ENCODE data around the gene MYB. TPM values are rescaled to one million over a fixed set of nuclear protein-coding genes. Genes with fewer than 3 reads are reported as not detected.

The MYB gene
- total and polyA plus RNA-seq, 2 donors (not counting 3 experiments of a cell fraction or from before 2014, with no cell fraction given), result 0.14 to 0.53 TPM

DNA sequence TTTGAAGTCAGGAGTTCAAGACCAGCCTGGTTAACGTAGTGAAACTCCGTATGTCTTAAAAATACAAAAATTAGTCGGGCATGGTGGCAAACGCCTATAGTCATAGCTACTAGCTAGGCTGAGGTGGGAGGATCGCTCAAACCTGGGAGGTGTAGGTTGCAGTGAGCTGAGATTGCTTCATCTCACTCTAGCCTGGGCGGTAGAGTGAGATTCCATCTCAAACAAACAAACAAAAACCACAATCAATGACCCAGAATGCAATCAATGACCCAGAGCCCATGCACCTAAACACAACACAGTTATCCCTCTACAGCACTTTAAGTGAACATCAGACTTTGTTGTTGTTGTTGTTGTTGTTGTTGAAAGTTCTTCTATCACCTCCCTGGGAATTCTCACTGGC lies 77.9 kb downstream of the MYB start:
- no peaks in the 10 kb centered on the region for H3K9me1 ChIP-seq (replicated peaks; ENCODE audit: control insufficient read depth, extremely low read depth, insufficient read depth, low read length)
- H3K9ac ChIP-seq (replicated peaks; ENCODE audit: extremely low read depth, insufficient read depth, low read length), result no peak overlapping the region
- H4K20me1 ChIP-seq (replicated peaks; ENCODE audit: control insufficient read depth, extremely low read depth, insufficient read depth, low read length), result no peaks in the 10 kb centered on the region
- no peaks in the 10 kb centered on the region for H3K9me3 ChIP-seq (replicated peaks; ENCODE audit: control insufficient read depth, insufficient read depth, low read length)
- POLR2A ChIA-PET, result no interaction called here
- dilution Hi-C loops (cut with MboI; ENCODE audit: extremely low pct_ligation_motif_present, low sequenced_read_pairs), result no loop called here
- BruUV-seq (replicated peaks), result no TSS peak
- H3K27me3 ChIP-seq (ENCODE audit: control insufficient read depth in 2 of 2, insufficient read depth in 2 of 2, low read length in 2 of 2), result peaks cover 5 to 12% of the 10 kb centered on the region in 2 experiments
- DNase-seq (ENCODE audit: low read depth, low spot score) (no peak), FAIRE-seq (no peak)
- H3K79me2 ChIP-seq (ENCODE audit: control insufficient read depth, insufficient read depth, low read length), result no peaks in the 10 kb centered on the region
- TF ChIP-seq JUN (IDR thresholded peaks at IDR 0.05; ENCODE audit: borderline replicate concordance, insufficient read depth, insufficient read length, low read depth) (no peak), POLR2AphosphoS5 (IDR thresholded peaks at IDR 0.05; ENCODE audit: insufficient read depth, low read depth, low read length) (no peak), EZH2 (IDR thresholded peaks at IDR 0.05; ENCODE audit: borderline replicate concordance, low read depth, low read length, severe bottlenecking) (no peak), MAX (IDR thresholded peaks at IDR 0.05; ENCODE audit: insufficient read depth, insufficient read length) (no peak), GATA2 (IDR thresholded peaks at IDR 0.05; ENCODE audit: insufficient read depth, insufficient read length, low read depth, low read length) (no peak), FOS (IDR thresholded peaks at IDR 0.05; ENCODE audit: borderline replicate concordance, insufficient read depth, low read length) (no peak), POLR2A (IDR thresholded peaks at IDR 0.05; ENCODE audit: low read depth, low read length) (no peak), MYC (IDR thresholded peaks at IDR 0.05; ENCODE audit: low read depth, low read length) (no peak)
- TF ChIP-seq, protein P1, sequence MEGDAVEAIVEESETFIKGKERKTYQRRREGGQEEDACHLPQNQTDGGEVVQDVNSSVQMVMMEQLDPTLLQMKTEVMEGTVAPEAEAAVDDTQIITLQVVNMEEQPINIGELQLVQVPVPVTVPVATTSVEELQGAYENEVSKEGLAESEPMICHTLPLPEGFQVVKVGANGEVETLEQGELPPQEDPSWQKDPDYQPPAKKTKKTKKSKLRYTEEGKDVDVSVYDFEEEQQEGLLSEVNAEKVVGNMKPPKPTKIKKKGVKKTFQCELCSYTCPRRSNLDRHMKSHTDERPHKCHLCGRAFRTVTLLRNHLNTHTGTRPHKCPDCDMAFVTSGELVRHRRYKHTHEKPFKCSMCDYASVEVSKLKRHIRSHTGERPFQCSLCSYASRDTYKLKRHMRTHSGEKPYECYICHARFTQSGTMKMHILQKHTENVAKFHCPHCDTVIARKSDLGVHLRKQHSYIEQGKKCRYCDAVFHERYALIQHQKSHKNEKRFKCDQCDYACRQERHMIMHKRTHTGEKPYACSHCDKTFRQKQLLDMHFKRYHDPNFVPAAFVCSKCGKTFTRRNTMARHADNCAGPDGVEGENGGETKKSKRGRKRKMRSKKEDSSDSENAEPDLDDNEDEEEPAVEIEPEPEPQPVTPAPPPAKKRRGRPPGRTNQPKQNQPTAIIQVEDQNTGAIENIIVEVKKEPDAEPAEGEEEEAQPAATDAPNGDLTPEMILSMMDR (IDR thresholded peaks at IDR 0.05; ENCODE audit: extremely low read depth in 1 of 2, insufficient read depth in 1 of 2, low read depth in 1 of 2, low read length in 2 of 2), result no peak
- CTCF ChIA-PET, result interaction anchor here (1.1 kb wide), 1 partner anchor 9 kb away, joined by 7 read pairs; no protein-coding TSS in a partner anchor
- no peak overlapping the region for H2AFZ ChIP-seq (ENCODE audit: low read depth, low read length)
- H3K4me2 ChIP-seq (ENCODE audit: insufficient read depth, low read length), result no peak overlapping the region
- no peak overlapping the region for H3K4me3 ChIP-seq (replicated peaks in 1 of 3; ENCODE audit: insufficient read depth in 1 of 3, low read depth in 1 of 3, low read length in 3 of 3)
- no peaks in the 10 kb centered on the region for H3K4me1 ChIP-seq (ENCODE audit: control insufficient read depth, extremely low read depth, insufficient read depth, low read length)
- H3K27ac ChIP-seq (ENCODE audit: insufficient read depth, low read depth, low read length), result no peak overlapping the region
- H3K36me3 ChIP-seq (ENCODE audit: control insufficient read depth in 2 of 2, extremely low read depth in 1 of 2, insufficient read depth in 2 of 2, low read length in 2 of 2), result no peaks in the 10 kb centered on the region
- intact Hi-C loops (cut with micrococcal nuclease), result no loop called here

Data from endothelial cell of umbilical vein (primary cell).